GM23248 (cell line): ENCODE results near the gene GJC2. TPM values are rescaled to one million over a fixed set of nuclear protein-coding genes. Genes with fewer than 3 reads are reported as not detected.

Source experiments
- DNase-seq: peaks from one replicate; pipeline ENCODE4 v3.0.0-alpha.2; 2015
- H2AFZ ChIP-seq: fragments of 200-600 bp; sonication (generic); 2 replicates; pipeline ENCODE4 v1.6.1; 2016; ENCODE audit warnings: antibody characterized with exemption
- H3F3A ChIP-seq: fragments of 200-600 bp; sonication (generic); 2 replicates; pipeline ENCODE4 v1.6.1; 2016; ENCODE audit warnings: mild to moderate bottlenecking, antibody characterized with exemption, mixed run types; ENCODE audit not compliant: insufficient read depth
- H3K27ac ChIP-seq: fragments of 200-600 bp; sonication (generic); 2 replicates; pipeline ENCODE4 v1.5.1; 2016; ENCODE audit warnings: mild to moderate bottlenecking
- H3K27me3 ChIP-seq: fragments of 200-600 bp; sonication (generic); replicated peaks from 2 replicates; pipeline ENCODE4 v1.6.1; 2016; ENCODE audit warnings: mild to moderate bottlenecking; ENCODE audit not compliant: insufficient read depth
- H3K36me3 ChIP-seq: fragments of 200-600 bp; sonication (generic); 2 replicates; pipeline ENCODE4 v1.6.1; 2016; ENCODE audit warnings: low read depth, mild to moderate bottlenecking
- H3K4me1 ChIP-seq: fragments of 200-600 bp; sonication (generic); 2 replicates; pipeline ENCODE4 v1.6.1; 2016; ENCODE audit warnings: mild to moderate bottlenecking; ENCODE audit not compliant: insufficient read depth
- H3K4me2 ChIP-seq: fragments of 200-600 bp; sonication (generic); one replicate; pipeline ENCODE4 v1.6.1; 2016; ENCODE audit warnings: mild to moderate bottlenecking; ENCODE audit not compliant: unreplicated experiment
- H3K4me3 ChIP-seq: fragments of 200-600 bp; sonication (generic); 2 replicates; pipeline ENCODE4 v1.5.1; 2016; ENCODE audit warnings: mild to moderate bottlenecking
- H3K79me2 ChIP-seq: fragments of 200-600 bp; sonication (generic); 2 replicates; pipeline ENCODE4 v1.6.1; 2016; ENCODE audit warnings: mild to moderate bottlenecking; ENCODE audit not compliant: insufficient read depth
- H3K9ac ChIP-seq: fragments of 200-600 bp; sonication (generic); 2 replicates; pipeline ENCODE4 v1.6.1; 2016; ENCODE audit warnings: mild to moderate bottlenecking
- H3K9me2 ChIP-seq: fragments of 200-600 bp; sonication (generic); 2 replicates; pipeline ENCODE4 v1.6.1; 2016; ENCODE audit warnings: mixed run types, mild to moderate bottlenecking, moderate library complexity; ENCODE audit not compliant: insufficient read depth
- H3K9me3 ChIP-seq: fragments of 200-600 bp; sonication (generic); one replicate; pipeline ENCODE4 v1.6.1; 2017; ENCODE audit warnings: low read depth
- H4K20me1 ChIP-seq: fragments of 200-600 bp; sonication (generic); 2 replicates; pipeline ENCODE4 v1.6.0; 2016; ENCODE audit not compliant: insufficient read depth
- EZH2 ChIP-seq: fragments of 200-600 bp; sonication (generic); IDR thresholded peaks from 2 replicates; pipeline ENCODE4 v1.6.1; 2018; ENCODE audit warnings: antibody characterized with exemption, mild to moderate bottlenecking; ENCODE audit not compliant: insufficient read depth, poor library complexity, severe bottlenecking
- EZH2phosphoT487 ChIP-seq: fragments of 200-600 bp; sonication (generic); IDR thresholded peaks from 2 replicates; pipeline ENCODE4 v1.6.1; 2018; ENCODE audit warnings: antibody characterized with exemption, moderate library complexity, mild to moderate bottlenecking, low read depth; ENCODE audit not compliant: insufficient read depth
- WGBS, 2 experiments: methylation state at CpG; one replicate each; pipeline ENCODE4 v1.1.6; 2015 to 2017; ENCODE audit warnings: low lambda C conversion rate in 2 of 2, low coverage in 1 of 2; ENCODE audit errors: missing lambda C conversion rate in 2 of 2; 5-methylcytosine and 5-hydroxymethylcytosine counted together
- in situ Hi-C: fragments of 300-500 bp; cut with MboI; formaldehyde crosslinking; loops from 2 replicates; pipeline ENCODE4 v1.15.0; 2020
- polyA plus RNA-seq: library from polyadenylated mRNA; unstranded; fragments of >200 nt; fragmentation: Nextera tagmentation; extraction: Ambion mirVana; gene quantifications from 2 replicates; pipeline ENCODE4 v1.2.1, GENCODE V29; 2016
- total RNA-seq: library from RNA; depleted of rRNA; stranded (reverse); fragments of >200 nt; shearing (Covaris generic); gene quantifications from 2 replicates; pipeline ENCODE4 v1.2.3, GENCODE V29; 2014

GJC2 gene
- total and polyA plus RNA-seq, 2 experiments from 2014 or later, result 0.08 to 0.54 TPM

- no peaks in the 10 kb centered on the region for H4K20me1 ChIP-seq
- no peaks in the 10 kb centered on the region for H3F3A ChIP-seq
- no peaks in the 10 kb centered on the region for H3K9me3 ChIP-seq
- H3K4me2 ChIP-seq, result no peak overlapping the region
- H3K79me2 ChIP-seq, result peaks cover 49% of the 10 kb centered on the region
- DNase-seq, result no peak
- no peaks in the 10 kb centered on the region for H3K27me3 ChIP-seq
- no peak overlapping the region for H2AFZ ChIP-seq
- H3K36me3 ChIP-seq, result no peaks in the 10 kb centered on the region
- H3K9ac ChIP-seq, result no peak overlapping the region
- peaks cover 10% of the 10 kb centered on the region for H3K4me1 ChIP-seq
- in situ Hi-C loops, result no loop called here
- TF ChIP-seq EZH2phosphoT487 (no peak), EZH2 (no peak)
- no peak overlapping the region for H3K4me3 ChIP-seq
- no peaks in the 10 kb centered on the region for H3K9me2 ChIP-seq
- 63 to 70% methylated on average over 12 of the region's 12 CpGs for WGBS, 2 experiments
- H3K27ac ChIP-seq, result no peak overlapping the region
These were observed 19.0 kb downstream of the GJC2 start for GRCh38 chr1:228168563-228169270.

- in situ Hi-C loops, result no loop called here
These were observed 19.6 kb downstream of the GJC2 start for GRCh38 chr1:228169345-228169744.

GRCh38 chr1:228170666-228171065 lies 20.9 kb downstream of the GJC2 start:
- no peaks in the 10 kb centered on the region for H3K27me3 ChIP-seq

More at GRCh38 chr1:228169345-228169744, 19.6 kb downstream of the GJC2 start:
- H3K9ac ChIP-seq, result no peak overlapping the region
- TF ChIP-seq EZH2phosphoT487, result no peak
- no peak for TF ChIP-seq EZH2
- H3K27me3 ChIP-seq, result no peaks in the 10 kb centered on the region
- H3K4me3 ChIP-seq, result no peak overlapping the region
- no peak overlapping the region for H3K4me2 ChIP-seq
- WGBS, 2 experiments, result 73 to 75% methylated on average over 2 of the region's 2 CpGs
- H3K79me2 ChIP-seq, result peaks cover 49% of the 10 kb centered on the region
- DNase-seq, result no peak
- no peaks in the 10 kb centered on the region for H3K36me3 ChIP-seq
- H3K4me1 ChIP-seq, result peaks cover 10% of the 10 kb centered on the region
- no peak overlapping the region for H2AFZ ChIP-seq
- H4K20me1 ChIP-seq, result no peaks in the 10 kb centered on the region
- no peaks in the 10 kb centered on the region for H3F3A ChIP-seq
- H3K9me3 ChIP-seq, result no peaks in the 10 kb centered on the region
- H3K27ac ChIP-seq, result no peak overlapping the region
- H3K9me2 ChIP-seq, result no peaks in the 10 kb centered on the region

GRCh38 chr1:228171221-228171891 lies 21.6 kb downstream of the GJC2 start:
- H3K9me2 ChIP-seq, result no peaks in the 10 kb centered on the region
- TF ChIP-seq EZH2 (no peak), EZH2phosphoT487 (no peak)
- no peak overlapping the region for H3K4me2 ChIP-seq
- no peak for DNase-seq
- no peaks in the 10 kb centered on the region for H4K20me1 ChIP-seq
- H3K79me2 ChIP-seq, result peaks cover 47% of the 10 kb centered on the region
- H3K9ac ChIP-seq, result no peak overlapping the region
- no peak overlapping the region for H3K27ac ChIP-seq
- no peaks in the 10 kb centered on the region for H3K27me3 ChIP-seq
- in situ Hi-C loops, result no loop called here
- H3K4me1 ChIP-seq, result peaks cover 6% of the 10 kb centered on the region; the same call in 1 of the 2 replicates
- WGBS, 2 experiments, result 77 to 79% methylated on average over 8 to 10 of the region's 10 CpGs
- H3F3A ChIP-seq, result no peaks in the 10 kb centered on the region
- H2AFZ ChIP-seq, result no peak overlapping the region
- H3K36me3 ChIP-seq, result no peaks in the 10 kb centered on the region
- H3K9me3 ChIP-seq, result no peaks in the 10 kb centered on the region
- no peak overlapping the region for H3K4me3 ChIP-seq

More at GRCh38 chr1:228170666-228171065, 20.9 kb downstream of the GJC2 start:
- no peaks in the 10 kb centered on the region for H3K9me2 ChIP-seq
- H3K79me2 ChIP-seq, result peaks cover 49% of the 10 kb centered on the region
- peaks cover 6% of the 10 kb centered on the region; the same call in 1 of the 2 replicates for H3K4me1 ChIP-seq
- no peaks in the 10 kb centered on the region for H3F3A ChIP-seq
- H3K27ac ChIP-seq, result no peak overlapping the region
- no peak overlapping the region for H2AFZ ChIP-seq
- in situ Hi-C loops, result no loop called here
- TF ChIP-seq EZH2 (no peak), EZH2phosphoT487 (no peak)
- WGBS, 2 experiments, result 83 to 87% methylated on average over 6 to 7 of the region's 7 CpGs
- no peak overlapping the region for H3K9ac ChIP-seq
- no peak overlapping the region for H3K4me3 ChIP-seq
- DNase-seq, result no peak
- H3K9me3 ChIP-seq, result no peaks in the 10 kb centered on the region
- no peaks in the 10 kb centered on the region for H4K20me1 ChIP-seq
- H3K36me3 ChIP-seq, result no peaks in the 10 kb centered on the region
- no peak overlapping the region for H3K4me2 ChIP-seq
